GM21737 (cell line): ENCODE data around the gene RAB20.
"Not testable (repeated sequence)": the region's sequence is repeated elsewhere in the genome, so short reads cannot be mapped to it uniquely, and the experiment has no call there.

ENCODE experiments used
- ATAC-seq: cut with Tn5 transposase; IDR thresholded peaks from one replicate; pipeline ENCODE4 v1.9.1; 2021; ENCODE audit warnings: mild to moderate bottlenecking, moderate library complexity; ENCODE audit not compliant: unreplicated experiment

Gene RAB20

GRCh38 chr13:110576070-110576394 is 14.5 kb upstream of the RAB20 start:
- no peak for ATAC-seq

DNA sequence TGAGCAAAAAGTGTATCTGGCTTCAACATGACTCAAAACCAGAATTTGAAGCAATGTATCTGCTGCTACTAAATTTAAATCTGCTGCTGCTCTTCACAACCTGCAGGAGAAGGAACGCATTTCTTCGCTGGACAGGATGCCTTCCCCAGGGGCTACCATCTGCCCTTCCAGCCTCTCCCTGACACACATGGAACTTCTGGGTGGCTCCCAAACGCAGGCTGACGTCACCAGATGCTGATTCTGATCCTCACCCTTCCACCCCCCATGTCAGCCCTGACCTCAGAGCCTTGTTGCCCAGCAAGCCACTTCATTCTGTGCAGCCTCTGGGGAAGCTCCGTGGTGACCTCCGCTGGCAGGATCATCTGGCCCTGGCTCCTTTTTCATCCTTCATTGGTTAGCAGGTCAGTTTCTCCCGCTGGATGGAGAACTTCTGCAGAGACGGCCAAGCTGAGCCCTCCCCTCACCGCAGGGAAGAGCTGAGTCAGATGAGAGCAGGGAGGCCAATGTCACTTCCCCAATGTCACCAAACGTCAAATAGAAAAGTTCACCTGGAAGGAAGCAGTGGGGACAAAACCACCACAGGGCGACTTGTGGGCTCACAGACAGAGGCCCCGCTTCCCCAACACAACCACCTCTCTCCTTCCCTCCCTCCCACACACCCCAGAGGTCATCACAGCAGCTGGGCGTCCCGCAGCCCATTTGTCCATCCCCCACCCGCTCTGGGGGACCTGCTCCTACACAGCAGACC is 14.0 kb upstream of the RAB20 start:
- peak; percentile 86 for ATAC-seq

DNA sequence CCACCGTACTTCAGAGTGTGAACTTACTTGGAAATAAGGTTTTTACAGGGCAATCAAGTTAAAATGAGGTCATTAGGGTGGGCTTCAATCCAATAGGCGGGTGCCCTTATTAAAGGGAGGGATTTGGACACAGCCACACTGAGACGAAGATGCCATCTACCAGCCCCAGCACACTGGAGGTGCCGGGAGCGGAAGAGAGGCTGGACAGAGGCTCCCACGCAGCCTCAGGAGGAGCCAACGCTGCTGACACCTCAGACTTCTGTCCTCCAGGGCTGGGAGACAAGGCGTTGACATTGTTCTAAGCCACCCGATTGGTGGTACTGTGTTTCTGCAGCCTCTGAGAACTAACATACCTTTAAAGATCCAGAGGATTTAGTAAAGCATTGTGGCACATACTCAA is 12.6 kb upstream of the RAB20 start:
- ATAC-seq, result no peak

DNA sequence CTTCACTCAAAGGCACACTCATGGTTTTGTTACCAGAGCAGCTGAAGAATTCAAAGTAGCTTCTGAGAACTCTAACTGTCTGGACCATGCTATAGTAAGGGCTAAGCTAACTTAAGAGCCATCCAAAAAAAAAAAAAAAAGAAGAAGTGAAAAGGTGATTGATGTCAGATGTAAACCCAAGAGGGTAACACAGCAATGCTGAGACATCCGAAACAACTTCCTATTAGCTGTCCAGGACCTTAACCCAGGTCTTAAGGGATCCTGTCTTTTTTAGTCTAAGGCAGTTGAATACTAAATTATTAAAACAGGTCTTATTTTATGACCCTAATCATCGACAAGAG is 11.2 kb upstream of the RAB20 start:
- no peak for ATAC-seq

- ATAC-seq, result no peak
These were observed 10.6 kb upstream of the RAB20 start for GRCh38 chr13:110571896-110572777.

GRCh38 chr13:110570886-110571285 is 9.4 kb upstream of the RAB20 start:
- ATAC-seq, result no peak

DNA sequence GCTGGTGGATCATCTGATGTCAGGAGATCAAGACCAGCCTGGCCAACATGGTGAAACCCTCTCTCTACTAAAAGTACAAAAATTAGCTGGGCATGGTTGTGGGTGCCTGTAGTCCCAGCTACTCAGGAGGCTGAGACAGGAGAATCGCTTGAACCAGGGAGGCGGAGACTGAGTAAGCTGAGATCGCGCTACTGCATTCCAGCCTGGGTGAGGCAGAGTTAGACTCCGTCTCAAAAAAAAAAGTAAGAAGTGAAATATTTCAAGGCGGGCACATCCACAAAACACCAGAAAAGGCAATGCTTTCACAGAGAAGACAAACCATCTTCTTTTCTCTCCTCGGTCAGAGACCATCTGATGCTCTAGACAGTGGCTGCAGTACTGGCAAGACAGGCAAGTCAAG is 8.4 kb upstream of the RAB20 start:
- ATAC-seq, result not testable (repeated sequence)

- no peak for ATAC-seq
These were observed 7.1 kb upstream of the RAB20 start for GRCh38 chr13:110568612-110569011.

DNA sequence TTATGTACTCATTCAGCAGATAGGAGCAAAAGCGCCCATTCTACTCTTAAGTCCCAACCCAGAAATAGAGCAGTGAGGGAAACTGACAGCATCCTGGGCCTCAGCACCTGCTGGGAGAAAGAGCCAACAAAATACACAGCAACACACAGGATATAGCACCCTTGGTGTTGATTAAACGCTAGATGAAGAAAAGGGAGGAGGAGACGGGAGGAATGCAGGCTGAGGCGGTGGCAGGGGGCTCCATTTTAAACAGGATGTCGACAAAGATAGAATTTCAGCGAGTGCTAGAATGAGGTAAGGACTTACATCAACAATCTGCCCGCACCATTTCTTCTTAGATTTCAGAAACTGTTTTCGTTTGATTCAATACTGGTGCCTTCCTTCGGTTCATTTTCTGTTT is 4.6 kb upstream of the RAB20 start:
- no peak for ATAC-seq

GRCh38 chr13:110565296-110565695 is 3.8 kb upstream of the RAB20 start:
- ATAC-seq, result no peak

DNA sequence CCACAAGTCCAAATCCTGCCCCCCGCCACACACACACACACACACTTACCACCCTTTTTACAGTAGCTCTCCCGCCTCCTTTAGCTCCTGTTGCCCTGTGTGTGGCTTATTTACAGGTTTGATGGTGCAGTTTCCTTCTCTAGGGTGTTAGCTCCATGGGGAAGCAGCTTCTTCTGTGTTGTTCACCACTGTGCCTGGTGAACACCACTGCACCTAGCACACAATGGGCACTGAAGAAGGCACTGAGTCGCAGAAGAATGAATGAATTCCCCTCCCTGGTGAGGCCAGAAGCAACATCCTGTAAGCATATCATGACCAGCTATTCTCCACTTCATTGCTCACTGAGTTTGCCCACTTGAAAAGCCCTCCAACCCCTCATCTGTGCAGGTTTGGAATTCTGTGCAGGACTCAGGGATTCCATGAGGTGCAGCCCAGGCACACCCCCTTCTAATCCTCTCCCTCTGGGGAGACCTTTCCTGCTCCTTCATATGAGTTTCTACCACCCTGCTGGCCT is 3.0 kb upstream of the RAB20 start:
- no peak for ATAC-seq

DNA sequence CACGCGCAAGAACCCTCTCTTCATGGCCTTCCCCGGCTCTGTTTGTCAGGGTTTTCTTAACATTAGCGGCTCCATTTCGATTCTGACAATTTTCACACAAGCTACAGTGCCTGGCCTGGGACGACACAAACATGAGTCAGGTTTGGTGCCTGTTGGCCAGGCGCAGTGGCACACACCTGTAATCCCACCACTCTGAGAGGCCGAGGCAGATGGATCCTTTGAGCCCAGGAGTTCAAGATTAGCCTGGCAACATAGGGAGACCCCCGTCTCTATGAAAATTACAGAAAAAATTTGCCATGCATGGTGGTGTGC is 1.9 kb upstream of the RAB20 start:
- no peak for ATAC-seq

- ATAC-seq, result no peak
These were observed 1.4 kb upstream of the RAB20 start for GRCh38 chr13:110562696-110563462.

DNA sequence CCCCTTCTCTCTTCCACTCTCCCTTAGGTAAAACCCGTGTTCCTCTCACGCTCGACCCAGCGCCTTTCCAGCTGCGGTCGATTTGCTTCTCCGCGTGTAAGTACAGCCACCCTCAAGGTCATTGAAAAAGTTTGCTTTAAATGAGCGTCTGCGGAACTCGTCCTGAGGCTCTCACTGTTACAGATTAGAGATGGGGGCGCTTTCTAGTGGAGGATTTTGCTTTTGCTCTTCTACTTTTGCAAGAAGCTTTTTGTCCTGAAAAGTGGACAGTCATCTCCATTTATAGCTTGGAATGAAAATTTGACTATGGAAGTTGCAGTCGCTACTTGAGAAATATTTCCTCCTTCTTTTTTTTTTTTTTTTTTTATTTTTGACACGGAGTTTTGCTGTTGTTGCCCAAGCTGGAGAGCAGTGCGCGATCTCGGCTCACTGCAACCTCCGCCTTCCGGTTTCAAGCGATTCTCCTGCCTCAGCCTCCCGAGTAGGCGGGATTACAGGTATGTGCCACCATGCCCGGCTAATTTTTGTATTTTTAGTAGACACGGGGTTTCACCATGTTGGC is 595 bp upstream of the RAB20 start:
- no peak for ATAC-seq

DNA sequence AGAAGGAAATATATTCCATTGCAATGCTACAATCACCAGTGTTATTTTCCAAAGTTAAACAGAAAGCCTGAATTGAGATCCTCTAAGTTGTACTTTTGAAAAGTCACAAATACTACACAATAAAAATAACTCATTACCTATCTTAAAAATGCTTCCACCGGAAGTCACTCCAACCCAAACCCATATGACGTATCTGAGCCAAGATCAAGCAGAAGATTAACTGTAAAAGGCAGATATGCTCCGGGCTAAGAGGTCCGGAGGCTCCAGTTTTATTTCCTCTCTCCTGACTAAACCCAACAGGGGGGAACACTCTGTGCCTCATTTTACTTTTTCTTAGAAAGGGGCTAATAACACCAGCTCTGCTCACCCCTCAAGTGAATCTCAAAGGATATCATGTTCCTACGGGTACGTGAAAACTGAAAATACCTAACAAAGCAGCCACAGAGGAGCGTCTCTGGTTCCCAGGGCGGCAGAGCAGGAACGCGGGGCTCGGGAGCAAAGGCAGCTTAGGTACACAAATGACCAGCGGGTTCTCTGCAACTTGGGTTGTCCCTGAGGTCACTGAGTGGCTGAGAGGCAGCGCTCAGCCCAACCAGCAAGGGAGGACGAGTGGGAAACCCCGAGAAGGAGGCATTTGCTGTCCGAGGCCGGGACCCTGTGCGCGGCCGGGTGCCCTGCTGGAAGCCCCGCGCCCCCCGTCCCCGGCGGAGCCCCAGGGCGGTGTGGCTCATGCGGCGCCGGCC is 750 bp downstream of the RAB20 start:
- no peak for ATAC-seq

DNA sequence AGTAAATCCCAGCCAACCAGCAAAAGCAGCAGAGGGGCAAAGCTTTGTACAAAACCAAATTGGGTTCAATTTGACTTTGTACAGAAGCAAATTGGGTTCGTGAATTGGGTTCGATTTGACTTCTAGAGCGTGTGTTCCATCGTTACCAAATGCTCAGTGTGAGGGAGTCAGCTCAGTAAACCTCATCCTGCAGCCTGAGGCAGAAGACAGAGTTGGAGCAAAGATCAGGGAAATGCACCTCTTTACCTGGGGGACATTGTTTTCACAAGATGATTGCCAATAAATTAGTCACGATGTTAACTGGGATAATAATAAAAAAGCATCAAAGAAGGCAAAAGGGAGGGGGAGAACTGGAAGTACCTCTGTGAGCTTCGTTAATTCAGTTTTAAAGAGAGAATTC is 1.5 kb downstream of the RAB20 start:
- no peak for ATAC-seq

- ATAC-seq, result no peak
These were observed 2.0 kb downstream of the RAB20 start for GRCh38 chr13:110559429-110559943.

- ATAC-seq, result no peak
These were observed 3.8 kb downstream of the RAB20 start for GRCh38 chr13:110557610-110558305.

DNA sequence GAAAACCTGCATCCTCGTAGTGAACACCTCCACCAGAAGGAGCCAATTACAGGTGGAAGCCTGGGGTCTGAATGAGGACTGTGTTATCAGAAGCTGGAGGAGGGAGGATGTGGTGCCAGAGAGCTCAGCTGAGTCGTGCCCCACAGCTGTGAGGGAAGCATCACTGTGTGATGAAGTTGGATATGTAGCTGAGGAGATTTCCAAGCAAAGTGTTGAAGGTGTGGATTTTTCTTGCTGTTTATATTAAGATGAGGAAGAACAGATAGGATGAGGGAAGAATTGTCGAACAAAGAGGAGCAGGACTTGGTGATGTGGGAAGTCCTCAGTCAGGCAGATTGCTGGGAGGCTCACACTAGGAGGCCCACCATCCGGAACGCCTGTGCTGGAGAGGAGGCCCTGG is 4.4 kb downstream of the RAB20 start:
- no peak for ATAC-seq

DNA sequence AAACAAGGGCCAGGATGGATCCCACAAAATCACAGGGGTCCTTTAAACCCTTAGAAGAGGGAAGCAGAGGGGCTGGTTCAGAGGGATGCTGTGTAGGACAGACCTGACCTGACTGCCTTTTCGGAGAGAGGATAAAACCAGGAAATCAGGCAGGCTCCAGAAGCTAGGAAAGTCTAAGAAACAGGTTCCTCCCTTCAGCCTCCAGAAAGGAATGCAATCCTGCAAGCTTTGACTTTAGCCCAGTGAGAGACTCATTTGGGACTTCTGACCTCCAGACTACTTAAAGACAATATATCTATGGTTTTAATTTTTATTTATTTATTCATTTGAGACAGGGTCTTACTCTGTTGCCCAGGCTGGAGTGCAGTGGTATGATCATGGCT is 5.3 kb downstream of the RAB20 start:
- ATAC-seq, result no peak
